Neural progenitor cell (in vitro differentiated cells): ENCODE results near the gene TMEM43.

Source experiments
- CTCF ChIP-seq: fragments of 200-600 bp; sonication (generic); IDR thresholded peaks from 2 replicates; pipeline ENCODE4 v1.5.1; 2017; ENCODE audit warnings: antibody characterized with exemption, mild to moderate bottlenecking
- EZH2phosphoT487 ChIP-seq: fragments of 200-600 bp; sonication (generic); IDR thresholded peaks from 2 replicates; pipeline ENCODE4 v1.6.1; 2017; ENCODE audit warnings: antibody characterized with exemption

- TF ChIP-seq CTCF (no peak), EZH2phosphoT487 (no peak)
Measured at GRCh38 chr3:14169871-14170270, 45.0 kb downstream of the TMEM43 start.
